IPS-NIHi11 (cell line): ENCODE results near the gene CELSR1.
A peak's percentile ranks its signal among the peaks of the same experiment; 100 is the strongest.

Experiments
- DNase-seq: peaks from one replicate; pipeline ENCODE4 v3.0.0; 2012; ENCODE audit warnings: mixed read lengths, low spot score

The CELSR1 gene

GRCh38 chr22:46361826-46362202 is 175.6 kb downstream of the CELSR1 start:
- no peak for DNase-seq

GRCh38 chr22:46360891-46361290 is 176.5 kb downstream of the CELSR1 start:
- no peak for DNase-seq

- DNase-seq = no peak
These were observed 177.3 kb downstream of the CELSR1 start for GRCh38 chr22:46360097-46360496.

- no peak for DNase-seq
These were observed 178.1 kb downstream of the CELSR1 start for GRCh38 chr22:46359362-46359761.

GRCh38 chr22:46358766-46359165 is 178.7 kb downstream of the CELSR1 start:
- no peak for DNase-seq

GRCh38 chr22:46357711-46358520 is 179.5 kb downstream of the CELSR1 start:
- no peak for DNase-seq

GRCh38 chr22:46356496-46357480 is 180.6 kb downstream of the CELSR1 start:
- DNase-seq = no peak

- DNase-seq = no peak
These were observed 181.4 kb downstream of the CELSR1 start for GRCh38 chr22:46355996-46356471.

GRCh38 chr22:46355369-46355995 is 181.9 kb downstream of the CELSR1 start:
- DNase-seq = peak; percentile 95

- DNase-seq = no peak
These were observed 182.5 kb downstream of the CELSR1 start for GRCh38 chr22:46354993-46355305.

- no peak for DNase-seq
These were observed 183.0 kb downstream of the CELSR1 start for GRCh38 chr22:46354176-46354992.

GRCh38 chr22:46353483-46354105 is 183.8 kb downstream of the CELSR1 start:
- DNase-seq = no peak

- DNase-seq = peak; percentile 57
These were observed 184.6 kb downstream of the CELSR1 start for GRCh38 chr22:46352691-46353386.

- no peak for DNase-seq
These were observed 185.1 kb downstream of the CELSR1 start for GRCh38 chr22:46352276-46352675.

GRCh38 chr22:46351767-46352166 is 185.7 kb downstream of the CELSR1 start:
- DNase-seq = no peak

- DNase-seq = no peak
These were observed 186.2 kb downstream of the CELSR1 start for GRCh38 chr22:46351131-46351735.

GRCh38 chr22:46350646-46351045 is 186.8 kb downstream of the CELSR1 start:
- no peak for DNase-seq

- DNase-seq = no peak
These were observed 187.3 kb downstream of the CELSR1 start for GRCh38 chr22:46350121-46350520.

GRCh38 chr22:46349681-46350080 is 187.7 kb downstream of the CELSR1 start:
- DNase-seq = no peak

GRCh38 chr22:46349238-46349637 is 188.2 kb downstream of the CELSR1 start:
- no peak for DNase-seq
